ENCODE data around the gene SPA17.
A peak's percentile ranks its signal among the peaks of the same experiment; 100 is the strongest.

The SPA17 gene

GRCh38 chr11:124673333-124674167 is at the start of gene SPA17, which contains the start of gene SIAE:
SPA17 (plus strand) TSS chr11:124673904; CDS start chr11:124675265, 1,361 bp downstream.
SIAE (minus strand) TSS chr11:124673739; CDS start chr11:124673708, 31 bp downstream.
- DNase-seq, result peak; percentile 91

- DNase-seq, result no peak
Observed at GRCh38 chr11:124625504-124626168, 48.1 kb upstream of the SPA17 start.

GRCh38 chr11:124627546-124627945 is 46.2 kb upstream of the SPA17 start:
- DNase-seq, result no peak

GRCh38 chr11:124629961-124630360 is 43.7 kb upstream of the SPA17 start:
- no peak for DNase-seq

GRCh38 chr11:124633355-124633754 is 40.3 kb upstream of the SPA17 start:
- DNase-seq, result no peak

GRCh38 chr11:124635932-124636331 is 37.8 kb upstream of the SPA17 start:
- no peak for DNase-seq

- DNase-seq, result no peak
Observed at GRCh38 chr11:124638500-124638899, 35.2 kb upstream of the SPA17 start.

GRCh38 chr11:124639186-124639585 is 34.5 kb upstream of the SPA17 start:
- DNase-seq, result no peak

GRCh38 chr11:124640666-124641065 is 33.0 kb upstream of the SPA17 start:
- no peak for DNase-seq

GRCh38 chr11:124642628-124643027 is 31.1 kb upstream of the SPA17 start:
- DNase-seq, result no peak

- DNase-seq, result no peak
Observed at GRCh38 chr11:124643042-124643604, 30.6 kb upstream of the SPA17 start.

- no peak for DNase-seq
Observed at GRCh38 chr11:124643605-124644425, 29.9 kb upstream of the SPA17 start.

- peak; percentile 88 for DNase-seq
Observed at GRCh38 chr11:124644426-124645280, 29.1 kb upstream of the SPA17 start.

GRCh38 chr11:124646148-124646547 is 27.6 kb upstream of the SPA17 start:
- DNase-seq, result no peak

GRCh38 chr11:124648610-124649009 is 25.1 kb upstream of the SPA17 start:
- DNase-seq, result no peak

- DNase-seq, result peak; percentile 92
Observed at GRCh38 chr11:124656774-124657630, 16.7 kb upstream of the SPA17 start.

GRCh38 chr11:124657904-124658303 is 15.8 kb upstream of the SPA17 start:
- DNase-seq, result no peak

GRCh38 chr11:124658501-124658900 is 15.2 kb upstream of the SPA17 start:
- DNase-seq, result no peak

- no peak for DNase-seq
Observed at GRCh38 chr11:124658986-124659385, 14.7 kb upstream of the SPA17 start.

- no peak for DNase-seq
Observed at GRCh38 chr11:124661553-124661952, 12.2 kb upstream of the SPA17 start.

- no peak for DNase-seq
Observed at GRCh38 chr11:124662106-124662505, 11.6 kb upstream of the SPA17 start.
